Natural killer cell treated with Interleukin-12 subunit alpha and Interleukin-12 subunit beta and Interleukin-15 and Interleukin-18, amount 100 ng/mL, for 72 hours (primary cell): ENCODE results near the gene ATXN7. TPM values are rescaled to one million over a fixed set of nuclear protein-coding genes. Genes with fewer than 3 reads are reported as not detected.
A peak's percentile ranks its signal among the peaks of the same experiment; 100 is the strongest.

ENCODE experiments used
- ATAC-seq, 2 donors: fragments of 150-1000 bp; cut with Tn5 transposase in 1 of 2; sonication (Bioruptor Pico), chemical (Tn5 transposase) in 1 of 2; 2 replicates each; pipeline ENCODE4 v1.10.0; 2021
- DNase-seq: peaks from one replicate; pipeline ENCODE4 v3.0.0; 2022; ENCODE audit warnings: low spot score
- H3K27ac Mint-ChIP-seq, 2 donors: 1 replicate in 1 of 2; 2 replicates in 1 of 2; pipeline ENCODE4 v1.8.0; 2022; ENCODE audit warnings: mixed read lengths in 2 of 2, mild to moderate bottlenecking in 1 of 2, moderate library complexity in 1 of 2
- H3K27me3 Mint-ChIP-seq, 2 donors: 1 replicate in 1 of 2; 2 replicates in 1 of 2; pipeline ENCODE4 v1.8.0; 2022; ENCODE audit warnings: mixed read lengths in 2 of 2
- H3K36me3 Mint-ChIP-seq: one replicate; pipeline ENCODE4 v1.8.0; 2022; ENCODE audit warnings: mixed read lengths
- H3K4me1 Mint-ChIP-seq, 2 donors: 1 replicate in 1 of 2; 2 replicates in 1 of 2; pipeline ENCODE4 v1.8.0; 2022; ENCODE audit warnings: low read depth in 2 of 2, mixed read lengths in 2 of 2, mild to moderate bottlenecking in 1 of 2
- H3K4me3 Mint-ChIP-seq: one replicate; pipeline ENCODE4 v1.8.0; 2022; ENCODE audit warnings: mixed read lengths
- H3K9me3 Mint-ChIP-seq: 2 replicates; pipeline ENCODE4 v1.8.0; 2022; ENCODE audit warnings: mixed read lengths
- total RNA-seq, 2 donors: library from RNA; stranded (reverse); gene quantifications; one replicate each; pipeline ENCODE4 v1.2.3, GENCODE V29; 2022

ATXN7 gene
- total RNA-seq, 2 donors from 2014 or later, result 96.5 to 101 TPM

- Mint-ChIP-seq H3K4me3 (no peak overlapping the region), H3K27ac (no peak overlapping the region), H3K4me1 (peaks cover 7 to 8% of the 10 kb centered on the region in 2 donors), H3K9me3 (no peaks in the 10 kb centered on the region), H3K36me3 (no peaks in the 10 kb centered on the region), H3K27me3 (no peaks in the 10 kb centered on the region)
- ATAC-seq, result no peak
- DNase-seq, result no peak
Observed at GRCh38 chr3:63849175-63849574, 14.5 kb upstream of the ATXN7 start.

- ATAC-seq (no peak), DNase-seq (no peak)
- Mint-ChIP-seq H3K4me3 (no peak overlapping the region), H3K27me3 (no peaks in the 10 kb centered on the region), H3K36me3 (no peaks in the 10 kb centered on the region), H3K27ac (no peak overlapping the region), H3K9me3 (no peaks in the 10 kb centered on the region), H3K4me1 (peaks cover 16 to 18% of the 10 kb centered on the region in 2 donors)
Observed at GRCh38 chr3:63851287-63851686, 12.4 kb upstream of the ATXN7 start.

GRCh38 chr3:63853106-63853505 is 10.6 kb upstream of the ATXN7 start:
- ATAC-seq (no peak), DNase-seq (no peak)
- Mint-ChIP-seq H3K27ac (no peak overlapping the region), H3K9me3 (no peaks in the 10 kb centered on the region), H3K4me3 (no peak overlapping the region), H3K36me3 (no peaks in the 10 kb centered on the region), H3K27me3 (no peaks in the 10 kb centered on the region), H3K4me1 (peaks cover 16 to 18% of the 10 kb centered on the region in 2 donors)

GRCh38 chr3:63855333-63855940 is 8.2 kb upstream of the ATXN7 start:
- no peaks in the 10 kb centered on the region for H3K27me3 Mint-ChIP-seq
- no peak for DNase-seq
- peaks cover 6% of the 10 kb centered on the region for H3K36me3 Mint-ChIP-seq
- peaks cover 21 to 27% of the 10 kb centered on the region in 2 donors for H3K4me1 Mint-ChIP-seq
- H3K27ac Mint-ChIP-seq, result no peak overlapping the region
- no peak for ATAC-seq
- H3K9me3 Mint-ChIP-seq, result no peaks in the 10 kb centered on the region
- H3K4me3 Mint-ChIP-seq, result no peak overlapping the region

GRCh38 chr3:63857311-63857710 is 6.4 kb upstream of the ATXN7 start:
- ATAC-seq (no peak), DNase-seq (no peak)
- Mint-ChIP-seq H3K9me3 (no peaks in the 10 kb centered on the region), H3K36me3 (peaks cover 6% of the 10 kb centered on the region), H3K27me3 (no peaks in the 10 kb centered on the region), H3K4me3 (no peak overlapping the region), H3K4me1 (peaks cover 27 to 33% of the 10 kb centered on the region in 2 donors), H3K27ac (no peak overlapping the region)

GRCh38 chr3:63860776-63861175 is 2.9 kb upstream of the ATXN7 start:
- Mint-ChIP-seq H3K27me3 (no peaks in the 10 kb centered on the region), H3K36me3 (peaks cover 10% of the 10 kb centered on the region), H3K4me3 (no peak overlapping the region), H3K9me3 (no peaks in the 10 kb centered on the region), H3K27ac (peak overlapping the region in 1 of 2 donors; percentile 4), H3K4me1 (peaks cover 33 to 43% of the 10 kb centered on the region in 2 donors)
- no peak for ATAC-seq
- DNase-seq, result no peak

- Mint-ChIP-seq H3K27me3 (no peaks in the 10 kb centered on the region), H3K27ac (no peak overlapping the region), H3K4me1 (peaks cover 29 to 38% of the 10 kb centered on the region in 2 donors)
Observed at GRCh38 chr3:63861306-63861705, 2.4 kb upstream of the ATXN7 start.

GRCh38 chr3:63862804-63863149 is 890 bp upstream of the ATXN7 start:
- Mint-ChIP-seq H3K9me3 (no peaks in the 10 kb centered on the region), H3K27ac (peak overlapping the region; percentile 86 to 89), H3K27me3 (no peaks in the 10 kb centered on the region), H3K4me3 (peak overlapping the region; percentile 90), H3K36me3 (peaks cover 10% of the 10 kb centered on the region), H3K4me1 (peaks cover 33 to 37% of the 10 kb centered on the region in 2 donors)
- ATAC-seq (no peak), DNase-seq (no peak)

More at GRCh38 chr3:63861306-63861705, 2.4 kb upstream of the ATXN7 start:
- ATAC-seq, result no peak
- no peak overlapping the region for H3K4me3 Mint-ChIP-seq
- DNase-seq, result no peak
- H3K36me3 Mint-ChIP-seq, result peaks cover 10% of the 10 kb centered on the region
- H3K9me3 Mint-ChIP-seq, result no peaks in the 10 kb centered on the region

GRCh38 chr3:63864008-63864964 is 619 bp downstream of the ATXN7 start:
- H3K27ac Mint-ChIP-seq, result peak overlapping the region; percentile 91 to 96
- DNase-seq, result peak; percentile 66
- peaks cover 29 to 33% of the 10 kb centered on the region in 2 donors for H3K4me1 Mint-ChIP-seq
- H3K4me3 Mint-ChIP-seq, result peak overlapping the region; percentile 97
- no peaks in the 10 kb centered on the region for H3K27me3 Mint-ChIP-seq
- H3K9me3 Mint-ChIP-seq, result no peaks in the 10 kb centered on the region
- ATAC-seq, result peak; percentile 67 to 79
- peaks cover 7% of the 10 kb centered on the region for H3K36me3 Mint-ChIP-seq

GRCh38 chr3:63864965-63865327 is 1.3 kb downstream of the ATXN7 start:
- H3K4me1 Mint-ChIP-seq, result peaks cover 29 to 31% of the 10 kb centered on the region in 2 donors
- peak overlapping the region; percentile 91 to 96 for H3K27ac Mint-ChIP-seq
- H3K27me3 Mint-ChIP-seq, result no peaks in the 10 kb centered on the region

GRCh38 chr3:63867225-63867624 is 3.6 kb downstream of the ATXN7 start:
- Mint-ChIP-seq H3K27me3 (no peaks in the 10 kb centered on the region), H3K36me3 (peaks cover 4% of the 10 kb centered on the region), H3K4me3 (no peak overlapping the region), H3K9me3 (no peaks in the 10 kb centered on the region), H3K4me1 (peaks cover 26% of the 10 kb centered on the region in 2 donors), H3K27ac (peak overlapping the region; percentile 33 to 65)
- DNase-seq (no peak), ATAC-seq (no peak)

More at GRCh38 chr3:63864965-63865327, 1.3 kb downstream of the ATXN7 start:
- H3K4me3 Mint-ChIP-seq, result peak overlapping the region; percentile 97
- ATAC-seq (no peak), DNase-seq (no peak)
- H3K36me3 Mint-ChIP-seq, result peaks cover 4% of the 10 kb centered on the region
- no peaks in the 10 kb centered on the region for H3K9me3 Mint-ChIP-seq

- no peak for ATAC-seq
- Mint-ChIP-seq H3K27ac (no peak overlapping the region), H3K27me3 (no peaks in the 10 kb centered on the region), H3K4me3 (no peak overlapping the region), H3K36me3 (no peaks in the 10 kb centered on the region), H3K9me3 (no peaks in the 10 kb centered on the region), H3K4me1 (peaks cover 24 to 29% of the 10 kb centered on the region in 2 donors)
- DNase-seq, result no peak
Observed at GRCh38 chr3:63869940-63870614, 6.4 kb downstream of the ATXN7 start.

- no peaks in the 10 kb centered on the region for H3K9me3 Mint-ChIP-seq
- DNase-seq (no peak), ATAC-seq (no peak)
- no peaks in the 10 kb centered on the region for H3K36me3 Mint-ChIP-seq
- peak overlapping the region in 1 of 2 donors; percentile 44 for H3K27ac Mint-ChIP-seq
- no peak overlapping the region for H3K4me3 Mint-ChIP-seq
- peaks cover 25 to 30% of the 10 kb centered on the region in 2 donors for H3K4me1 Mint-ChIP-seq
- no peaks in the 10 kb centered on the region for H3K27me3 Mint-ChIP-seq
Observed at GRCh38 chr3:63870615-63871005, 6.9 kb downstream of the ATXN7 start.
